Measurements from ENCODE around the gene LPIN1. TPM values are rescaled to one million over a fixed set of nuclear protein-coding genes. Genes with fewer than 3 reads are reported as not detected.

Gene LPIN1
- total and polyA plus RNA-seq, 2 donors (not counting 1 experiment from before 2014, with no cell fraction given) = 36.3 to 99.1 TPM

GRCh38 chr2:11713815-11714214, 32.6 kb upstream of the LPIN1 start:
- intact Hi-C loops (cut with micrococcal nuclease) = no loop called here
- POLR2A ChIA-PET = no interaction called here
- H3K9me3 ChIP-seq (ENCODE audit: control extremely low read depth in 1 of 3, control insufficient read depth in 2 of 3, insufficient read depth in 1 of 3, low read length in 2 of 3) = no peaks in the 10 kb centered on the region
- no peak overlapping the region for H3K9ac ChIP-seq (ENCODE audit: low read length)
- no peak overlapping the region for H3K27ac ChIP-seq (ENCODE audit: low read length in 2 of 2)
- no peaks in the 10 kb centered on the region for H3K36me3 ChIP-seq (replicated peaks in 1 of 2; ENCODE audit: control extremely low read depth in 1 of 2, control insufficient read depth in 1 of 2, extremely low read depth in 1 of 2, insufficient read depth in 2 of 2, low read length in 1 of 2)
- no peak overlapping the region for H3K4me2 ChIP-seq (replicated peaks; ENCODE audit: low read depth, low read length, poor library complexity, severe bottlenecking)
- H3K79me2 ChIP-seq (ENCODE audit: control insufficient read depth, insufficient read depth, low read length) = no peaks in the 10 kb centered on the region
- TF ChIP-seq EZH2 (IDR thresholded peaks at IDR 0.05; ENCODE audit: borderline replicate concordance, insufficient read depth, low read depth, low read length, poor library complexity, severe bottlenecking) = no peak
- TF ChIP-seq, protein P1, sequence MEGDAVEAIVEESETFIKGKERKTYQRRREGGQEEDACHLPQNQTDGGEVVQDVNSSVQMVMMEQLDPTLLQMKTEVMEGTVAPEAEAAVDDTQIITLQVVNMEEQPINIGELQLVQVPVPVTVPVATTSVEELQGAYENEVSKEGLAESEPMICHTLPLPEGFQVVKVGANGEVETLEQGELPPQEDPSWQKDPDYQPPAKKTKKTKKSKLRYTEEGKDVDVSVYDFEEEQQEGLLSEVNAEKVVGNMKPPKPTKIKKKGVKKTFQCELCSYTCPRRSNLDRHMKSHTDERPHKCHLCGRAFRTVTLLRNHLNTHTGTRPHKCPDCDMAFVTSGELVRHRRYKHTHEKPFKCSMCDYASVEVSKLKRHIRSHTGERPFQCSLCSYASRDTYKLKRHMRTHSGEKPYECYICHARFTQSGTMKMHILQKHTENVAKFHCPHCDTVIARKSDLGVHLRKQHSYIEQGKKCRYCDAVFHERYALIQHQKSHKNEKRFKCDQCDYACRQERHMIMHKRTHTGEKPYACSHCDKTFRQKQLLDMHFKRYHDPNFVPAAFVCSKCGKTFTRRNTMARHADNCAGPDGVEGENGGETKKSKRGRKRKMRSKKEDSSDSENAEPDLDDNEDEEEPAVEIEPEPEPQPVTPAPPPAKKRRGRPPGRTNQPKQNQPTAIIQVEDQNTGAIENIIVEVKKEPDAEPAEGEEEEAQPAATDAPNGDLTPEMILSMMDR (IDR thresholded peaks at IDR 0.05) = no peak
- Mint-ChIP-seq H3K27ac (no peak overlapping the region), H3K9me3 (ENCODE audit: insufficient read depth) (no peaks in the 10 kb centered on the region), H3K4me3 (no peak overlapping the region), H3K4me1 (peaks cover 14% of the 10 kb centered on the region), H3K27me3 (no peaks in the 10 kb centered on the region)
- H3K4me3 ChIP-seq (ENCODE audit: control extremely low read depth in 1 of 5, extremely low read depth in 1 of 5, insufficient read depth in 1 of 5, low read depth in 2 of 5, low read length in 4 of 5) = no peak overlapping the region
- DNase-seq (no peak), ATAC-seq (ENCODE audit: low read depth) (no peak)
- H3K4me1 ChIP-seq (ENCODE audit: control insufficient read depth in 2 of 2, insufficient read depth in 2 of 2, low read length in 2 of 2) = peaks cover 8 to 9% of the 10 kb centered on the region in 2 donors
- WGBS (ENCODE audit: insufficient coverage) = 92% methylated on average over 6 of the region's 7 CpGs
- H2AFZ ChIP-seq (ENCODE audit: insufficient read depth, low read depth, low read length, poor library complexity, severe bottlenecking) = no peak overlapping the region
- CTCF ChIA-PET = interaction anchor here (1.5 kb wide), 1 partner anchor 66 kb away, joined by 3 read pairs; no protein-coding TSS in a partner anchor
- H3K27me3 ChIP-seq (replicated peaks in 1 of 4; ENCODE audit: control extremely low read depth in 1 of 4, control insufficient read depth in 3 of 4, insufficient read depth in 4 of 4, low read length in 3 of 4) = no peaks in the 10 kb centered on the region
- no peaks in the 10 kb centered on the region for H4K20me1 ChIP-seq (ENCODE audit: control insufficient read depth, insufficient read depth, low read length, poor library complexity, severe bottlenecking)

- intact Hi-C loops (cut with micrococcal nuclease) = no loop called here
- no peak overlapping the region for H3K4me2 ChIP-seq (replicated peaks; ENCODE audit: low read depth, low read length, poor library complexity, severe bottlenecking)
- H3K9me3 Mint-ChIP-seq (ENCODE audit: insufficient read depth) = no peaks in the 10 kb centered on the region
- H3K27me3 Mint-ChIP-seq = peaks cover 13% of the 10 kb centered on the region
- ATAC-seq (ENCODE audit: low read depth) = no peak
- no peak overlapping the region for H3K27ac Mint-ChIP-seq
- peaks cover 19% of the 10 kb centered on the region for H3K4me1 Mint-ChIP-seq
- H3K4me3 Mint-ChIP-seq = no peak overlapping the region
- 96% methylated on average over 3 of the region's 12 CpGs for WGBS (ENCODE audit: insufficient coverage)
- H3K4me1 ChIP-seq (ENCODE audit: control insufficient read depth in 2 of 2, insufficient read depth in 2 of 2, low read length in 2 of 2) = peaks cover 16 to 18% of the 10 kb centered on the region in 2 donors
- H3K4me3 ChIP-seq (ENCODE audit: control extremely low read depth in 1 of 5, extremely low read depth in 1 of 5, insufficient read depth in 1 of 5, low read depth in 2 of 5, low read length in 4 of 5) = no peak overlapping the region
- H3K27ac ChIP-seq (ENCODE audit: low read length in 2 of 2) = no peak overlapping the region
- CTCF ChIA-PET = no interaction called here
- H3K79me2 ChIP-seq (ENCODE audit: control insufficient read depth, insufficient read depth, low read length) = no peaks in the 10 kb centered on the region
- no peaks in the 10 kb centered on the region for H4K20me1 ChIP-seq (ENCODE audit: control insufficient read depth, insufficient read depth, low read length, poor library complexity, severe bottlenecking)
- no peak overlapping the region for H2AFZ ChIP-seq (ENCODE audit: insufficient read depth, low read depth, low read length, poor library complexity, severe bottlenecking)
- POLR2A ChIA-PET = no interaction called here
- no peak overlapping the region for H3K9ac ChIP-seq (ENCODE audit: low read length)
- H3K9me3 ChIP-seq (ENCODE audit: control extremely low read depth in 1 of 3, control insufficient read depth in 2 of 3, insufficient read depth in 1 of 3, low read length in 2 of 3) = no peaks in the 10 kb centered on the region
- H3K36me3 ChIP-seq (replicated peaks in 1 of 2; ENCODE audit: control extremely low read depth in 1 of 2, control insufficient read depth in 1 of 2, extremely low read depth in 1 of 2, insufficient read depth in 2 of 2, low read length in 1 of 2) = no peaks in the 10 kb centered on the region
- no peak for TF ChIP-seq EZH2 (IDR thresholded peaks at IDR 0.05; ENCODE audit: borderline replicate concordance, insufficient read depth, low read depth, low read length, poor library complexity, severe bottlenecking)
- TF ChIP-seq, protein P1 (IDR thresholded peaks at IDR 0.05) = no peak
- H3K27me3 ChIP-seq (replicated peaks in 1 of 4; ENCODE audit: control extremely low read depth in 1 of 4, control insufficient read depth in 3 of 4, insufficient read depth in 4 of 4, low read length in 3 of 4) = no peaks in the 10 kb centered on the region
- no peak for DNase-seq
These were observed 30.3 kb upstream of the LPIN1 start for GRCh38 chr2:11715987-11716652.

Data from B cell (primary cell).